Endothelial cell (in vitro differentiated cells): Measurements from ENCODE around the gene GRM1. TPM values are rescaled to one million over a fixed set of nuclear protein-coding genes. Genes with fewer than 3 reads are reported as not detected.

Source experiments
- DNase-seq: peaks from one replicate; pipeline ENCODE4 v3.0.0; 2021; ENCODE audit warnings: low spot score
- H3K27ac Mint-ChIP-seq: one replicate; pipeline ENCODE4 v1.8.0; 2021; ENCODE audit warnings: mixed read lengths, inconsistent platforms; ENCODE audit not compliant: unreplicated experiment
- H3K27me3 Mint-ChIP-seq: one replicate; pipeline ENCODE4 v1.8.0; 2021; ENCODE audit warnings: mild to moderate bottlenecking, moderate library complexity, mixed read lengths, inconsistent platforms; ENCODE audit not compliant: unreplicated experiment
- H3K36me3 Mint-ChIP-seq: one replicate; pipeline ENCODE4 v1.8.0; 2021; ENCODE audit warnings: mild to moderate bottlenecking, low read depth, mixed read lengths, inconsistent platforms; ENCODE audit not compliant: unreplicated experiment
- H3K4me1 Mint-ChIP-seq: one replicate; pipeline ENCODE4 v1.8.0; 2021; ENCODE audit warnings: mild to moderate bottlenecking, mixed read lengths, inconsistent platforms; ENCODE audit not compliant: unreplicated experiment
- H3K4me3 Mint-ChIP-seq: one replicate; pipeline ENCODE4 v1.8.0; 2021; ENCODE audit warnings: mild to moderate bottlenecking, mixed read lengths, inconsistent platforms; ENCODE audit not compliant: unreplicated experiment
- H3K9me3 Mint-ChIP-seq: one replicate; pipeline ENCODE4 v1.8.0; 2021; ENCODE audit warnings: mixed read lengths, inconsistent platforms; ENCODE audit not compliant: unreplicated experiment
- total RNA-seq: library from RNA; stranded (reverse); fragmentation: NEBNext Ultra II Directional; extraction: Animal tissue kit (Norgen Biotek cat#: 25700); gene quantifications from one replicate; pipeline ENCODE4 v1.2.1, GENCODE V29; 2021; ENCODE audit not compliant: unreplicated experiment
- TF ChIP-seq, protein P1 (sequence below): fragments of 200-600 bp; sonication (generic); IDR thresholded peaks from one replicate; pipeline ENCODE4 v1.5.0; 2021; ENCODE audit warnings: antibody characterized with exemption; ENCODE audit not compliant: unreplicated experiment

GRM1 gene
- total RNA-seq, 1 donor from 2014 or later = 0.23 TPM

DNA sequence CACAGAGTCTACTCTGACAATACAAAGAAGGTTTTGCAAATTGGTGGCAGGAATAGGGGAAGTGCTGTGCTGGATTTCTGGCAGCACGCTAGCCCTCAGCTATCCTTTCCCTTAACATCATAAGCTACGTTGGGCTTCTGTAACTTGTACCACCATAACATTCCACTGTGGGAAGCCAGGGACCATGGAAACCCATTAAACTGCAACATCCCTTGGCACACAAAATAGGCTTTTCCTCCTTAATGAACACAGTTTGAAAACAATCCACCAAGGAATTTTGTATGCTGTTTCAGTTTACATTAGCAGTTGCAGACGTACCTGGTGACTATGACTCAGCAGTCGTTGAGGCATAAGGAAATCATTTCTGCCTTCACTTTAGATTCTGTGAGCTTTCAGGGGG, 310.9 kb downstream of the GRM1 start:
- H3K27me3 Mint-ChIP-seq = no peaks in the 10 kb centered on the region
- no peak for DNase-seq
- H3K36me3 Mint-ChIP-seq = no peaks in the 10 kb centered on the region
- no peak overlapping the region for H3K27ac Mint-ChIP-seq
- H3K4me3 Mint-ChIP-seq = no peak overlapping the region
- no peaks in the 10 kb centered on the region for H3K4me1 Mint-ChIP-seq
- TF ChIP-seq, protein P1, sequence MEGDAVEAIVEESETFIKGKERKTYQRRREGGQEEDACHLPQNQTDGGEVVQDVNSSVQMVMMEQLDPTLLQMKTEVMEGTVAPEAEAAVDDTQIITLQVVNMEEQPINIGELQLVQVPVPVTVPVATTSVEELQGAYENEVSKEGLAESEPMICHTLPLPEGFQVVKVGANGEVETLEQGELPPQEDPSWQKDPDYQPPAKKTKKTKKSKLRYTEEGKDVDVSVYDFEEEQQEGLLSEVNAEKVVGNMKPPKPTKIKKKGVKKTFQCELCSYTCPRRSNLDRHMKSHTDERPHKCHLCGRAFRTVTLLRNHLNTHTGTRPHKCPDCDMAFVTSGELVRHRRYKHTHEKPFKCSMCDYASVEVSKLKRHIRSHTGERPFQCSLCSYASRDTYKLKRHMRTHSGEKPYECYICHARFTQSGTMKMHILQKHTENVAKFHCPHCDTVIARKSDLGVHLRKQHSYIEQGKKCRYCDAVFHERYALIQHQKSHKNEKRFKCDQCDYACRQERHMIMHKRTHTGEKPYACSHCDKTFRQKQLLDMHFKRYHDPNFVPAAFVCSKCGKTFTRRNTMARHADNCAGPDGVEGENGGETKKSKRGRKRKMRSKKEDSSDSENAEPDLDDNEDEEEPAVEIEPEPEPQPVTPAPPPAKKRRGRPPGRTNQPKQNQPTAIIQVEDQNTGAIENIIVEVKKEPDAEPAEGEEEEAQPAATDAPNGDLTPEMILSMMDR = no peak
- H3K9me3 Mint-ChIP-seq = no peaks in the 10 kb centered on the region

DNA sequence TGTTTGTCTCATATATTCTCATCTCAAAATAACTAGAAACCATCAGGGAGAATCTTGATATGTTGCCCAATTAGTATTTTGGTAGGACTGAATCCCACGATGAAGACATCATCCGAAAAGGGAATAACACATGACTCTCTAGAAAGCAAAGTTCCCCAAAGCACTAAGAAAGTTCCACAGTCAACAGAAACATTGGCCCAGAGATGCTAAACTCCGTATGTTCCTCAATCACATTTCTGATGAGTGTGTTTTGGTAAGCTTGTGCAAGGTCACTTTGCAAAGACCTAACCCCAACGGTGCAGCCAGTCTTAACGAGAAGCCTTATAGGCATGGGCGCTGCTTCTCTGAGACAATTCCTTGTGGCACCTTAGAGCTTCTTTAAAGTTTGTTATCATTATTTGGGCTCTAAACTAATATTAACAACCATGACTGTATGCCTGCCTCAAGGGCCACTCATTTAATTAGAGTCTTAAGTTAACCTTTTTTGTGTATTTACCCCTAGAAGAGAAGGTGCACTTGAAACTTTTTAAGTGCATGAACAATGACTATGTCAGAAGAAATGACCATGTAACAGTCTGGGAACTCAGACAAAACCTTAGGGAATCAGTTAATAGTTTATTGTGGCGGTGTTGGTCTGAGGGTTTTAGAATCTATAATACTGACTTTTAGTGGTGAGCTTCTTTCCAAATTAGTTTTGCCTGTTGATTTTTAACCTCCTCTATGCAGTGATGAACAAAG, 312.8 kb downstream of the GRM1 start:
- H3K4me1 Mint-ChIP-seq = no peaks in the 10 kb centered on the region
- no peaks in the 10 kb centered on the region for H3K27me3 Mint-ChIP-seq
- H3K4me3 Mint-ChIP-seq = no peak overlapping the region
- no peaks in the 10 kb centered on the region for H3K9me3 Mint-ChIP-seq
- DNase-seq = no peak
- TF ChIP-seq, protein P1 = no peak
- no peaks in the 10 kb centered on the region for H3K36me3 Mint-ChIP-seq
- no peak overlapping the region for H3K27ac Mint-ChIP-seq

DNA sequence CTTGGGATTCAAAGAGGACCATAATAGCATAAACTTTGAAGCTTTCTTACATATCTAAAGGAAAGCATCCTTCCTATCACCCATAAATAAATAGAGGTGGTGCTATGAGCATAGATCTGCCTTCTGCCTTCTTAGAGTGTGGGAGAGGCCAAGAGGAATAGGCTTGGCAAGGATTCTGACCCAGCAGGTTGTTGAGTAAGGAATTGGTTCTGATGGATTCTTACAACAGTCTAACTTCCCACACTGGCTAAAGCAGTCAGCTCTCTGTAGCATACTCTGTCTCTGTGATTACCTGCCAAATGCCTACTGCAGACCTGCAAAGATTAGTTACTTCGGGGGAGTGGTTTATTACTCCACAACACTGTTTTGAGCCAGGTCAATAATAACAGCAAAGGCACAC, 316.7 kb downstream of the GRM1 start:
- peaks cover 2% of the 10 kb centered on the region for H3K27me3 Mint-ChIP-seq
- no peak overlapping the region for H3K4me3 Mint-ChIP-seq
- no peaks in the 10 kb centered on the region for H3K9me3 Mint-ChIP-seq
- no peaks in the 10 kb centered on the region for H3K36me3 Mint-ChIP-seq
- no peaks in the 10 kb centered on the region for H3K4me1 Mint-ChIP-seq
- TF ChIP-seq, protein P1 = no peak
- DNase-seq = no peak
- H3K27ac Mint-ChIP-seq = no peak overlapping the region

DNA sequence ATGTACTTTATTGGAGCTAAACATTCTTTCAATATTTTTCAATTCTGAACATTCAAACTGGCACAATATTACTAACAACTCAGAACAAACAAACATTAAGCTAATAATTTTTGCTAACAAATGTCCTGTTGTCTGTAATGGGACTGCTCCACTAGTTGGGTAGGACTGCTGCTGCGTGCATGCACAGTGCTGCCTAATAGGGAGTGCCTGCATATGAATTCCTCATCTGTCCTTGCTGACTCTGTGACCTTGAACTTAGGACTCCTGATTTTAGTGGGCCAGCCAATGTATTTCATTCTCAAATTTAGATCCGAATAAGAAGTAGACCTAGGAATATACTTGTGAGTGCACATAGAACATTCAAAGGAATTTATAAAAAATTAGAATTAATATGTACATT, 318.2 kb downstream of the GRM1 start:
- H3K4me1 Mint-ChIP-seq = no peaks in the 10 kb centered on the region
- peaks cover 2% of the 10 kb centered on the region for H3K27me3 Mint-ChIP-seq
- H3K4me3 Mint-ChIP-seq = no peak overlapping the region
- H3K36me3 Mint-ChIP-seq = no peaks in the 10 kb centered on the region
- TF ChIP-seq, protein P1 = no peak
- no peak for DNase-seq
- no peak overlapping the region for H3K27ac Mint-ChIP-seq
- no peaks in the 10 kb centered on the region for H3K9me3 Mint-ChIP-seq

DNA sequence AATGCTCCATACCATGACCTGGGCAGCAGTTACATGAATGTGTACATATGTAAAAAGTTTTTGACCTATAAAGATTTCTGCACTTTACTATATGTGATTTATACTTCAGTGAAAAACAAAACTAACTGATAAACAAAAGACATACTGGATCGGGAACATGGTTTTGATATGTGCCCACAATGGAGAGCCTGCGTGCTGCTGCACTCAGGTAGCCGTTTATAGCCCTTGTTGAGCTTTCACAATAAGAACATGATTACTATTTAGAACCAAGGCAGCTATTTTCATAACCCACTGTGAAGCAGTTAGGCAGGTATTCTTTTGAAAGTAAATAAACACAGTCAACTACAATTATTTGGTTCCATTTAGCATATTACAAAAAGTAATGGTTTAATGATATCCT, 318.8 kb downstream of the GRM1 start:
- no peaks in the 10 kb centered on the region for H3K36me3 Mint-ChIP-seq
- peaks cover 2% of the 10 kb centered on the region for H3K27me3 Mint-ChIP-seq
- DNase-seq = no peak
- H3K9me3 Mint-ChIP-seq = no peaks in the 10 kb centered on the region
- H3K4me1 Mint-ChIP-seq = no peaks in the 10 kb centered on the region
- TF ChIP-seq, protein P1 = no peak
- H3K4me3 Mint-ChIP-seq = no peak overlapping the region
- H3K27ac Mint-ChIP-seq = no peak overlapping the region
